Ovary (tissue), 9 donors: ENCODE data around the gene AMOTL2. TPM values are rescaled to one million over a fixed set of nuclear protein-coding genes. Genes with fewer than 3 reads are reported as not detected.

ENCODE experiments used
- DNase-seq, 5 donors: peaks; one replicate each; pipeline ENCODE4 v3.0.0-alpha.2; 2019 to 2020
- H3K27ac ChIP-seq, 2 donors: fragments of 200-600 bp; one replicate each; pipeline versions ENCODE4 v1.5.1 to v1.8.0; 2019 to 2022
- H3K27me3 ChIP-seq: fragments of 200-600 bp; one replicate; pipeline ENCODE4 v1.8.0; 2022
- H3K36me3 ChIP-seq: fragments of 200-600 bp; sonication (generic); one replicate; pipeline ENCODE4 v1.5.1; 2019
- H3K4me1 ChIP-seq: one replicate; pipeline ENCODE4 v1.8.1; 2013; ENCODE audit warnings: mild to moderate bottlenecking, moderate library complexity; ENCODE audit not compliant: insufficient read depth
- H3K4me3 ChIP-seq: fragments of 200-600 bp; sonication (generic); one replicate; pipeline ENCODE4 v1.5.1; 2017
- H3K9me3 ChIP-seq, 2 donors: fragments of 200-600 bp in 1 of 2; sonication (generic) in 1 of 2; one replicate each; pipeline versions ENCODE4 v1.5.1 to v1.8.1; 2013 to 2019; ENCODE audit warnings: mild to moderate bottlenecking in 1 of 2, moderate library complexity in 1 of 2
- EP300 ChIP-seq: sonication (generic); formaldehyde crosslinking; IDR thresholded peaks from one replicate; pipeline ENCODE4 v1.6.1; 2017; ENCODE audit warnings: antibody characterized with exemption
- POLR2A ChIP-seq: fragments of 450-650 bp; IDR thresholded peaks from one replicate; pipeline ENCODE4 v1.6.1; 2017; ENCODE audit warnings: antibody characterized with exemption, mild to moderate bottlenecking, moderate library complexity
- WGBS, 3 donors: extraction: QIAGEN DNeasy Blood & Tissue Kit in 1 of 3; methylation state at CpG; one replicate each; pipeline versions ENCODE4 v1.1.5 to v1.1.7; 2013 to 2017; 5-methylcytosine and 5-hydroxymethylcytosine counted together
- intact Hi-C, 4 donors: fragments of 100-400 bp; cut with DNase I; formaldehyde crosslinking; loops; one replicate each; pipeline versions ENCODE4 v1.11.0 to v1.15.1; 2022 to 2023
- polyA plus RNA-seq, 2 donors: library from polyadenylated mRNA; stranded (reverse); fragments of 200-250 nt in 1 of 2; fragments of 350-450 nt in 1 of 2; fragmentation: Illumina TruSeq in 1 of 2; extraction: RNeasy Lipid Tissue Mini Kit (QIAGEN cat#74804) in 1 of 2; gene quantifications; one replicate each; pipeline ENCODE4 v1.2.3, GENCODE V29; 2013 to 2014
- total RNA-seq, 7 donors: library from RNA; depleted of rRNA in 2 of 7; stranded (reverse); fragments of >200 nt in 2 of 7; fragmentation: NEBNext Ultra II Directional in 3 of 7; extraction: Animal tissue kit (Norgen Biotek cat#: 25700) in 3 of 7; gene quantifications; one replicate each; pipeline versions ENCODE4 v1.1.0 to v1.2.4, GENCODE V29; 2016 to 2023
- TF ChIP-seq, protein P1 (sequence below), 3 donors: fragments of 450-650 bp in 2 of 3; fragments of 200-600 bp in 1 of 3; IDR thresholded peaks; one replicate each; pipeline versions ENCODE4 v1.5.1 to v1.8.0; 2016 to 2022; ENCODE audit warnings: antibody characterized with exemption in 3 of 3, mild to moderate bottlenecking in 1 of 3
- donor health status: DM: no; HTN: no; CAD: no; lungs with moderate emphysema.
- donor health status: DM: no; HTN: no; CAD: no.
- donor health status: Bipolar disorder and iron deficiency.
- donor health status: DM: yes; HTN: yes; CAD: no.
- donor health status: DM: no; HTN: no; CAD: no.
- donor health status: DM: yes; HTN: yes; CAD: no.

AMOTL2 gene
- total and polyA plus RNA-seq, 9 donors = 20.5 to 60.4 (median 42.4) TPM

DNA sequence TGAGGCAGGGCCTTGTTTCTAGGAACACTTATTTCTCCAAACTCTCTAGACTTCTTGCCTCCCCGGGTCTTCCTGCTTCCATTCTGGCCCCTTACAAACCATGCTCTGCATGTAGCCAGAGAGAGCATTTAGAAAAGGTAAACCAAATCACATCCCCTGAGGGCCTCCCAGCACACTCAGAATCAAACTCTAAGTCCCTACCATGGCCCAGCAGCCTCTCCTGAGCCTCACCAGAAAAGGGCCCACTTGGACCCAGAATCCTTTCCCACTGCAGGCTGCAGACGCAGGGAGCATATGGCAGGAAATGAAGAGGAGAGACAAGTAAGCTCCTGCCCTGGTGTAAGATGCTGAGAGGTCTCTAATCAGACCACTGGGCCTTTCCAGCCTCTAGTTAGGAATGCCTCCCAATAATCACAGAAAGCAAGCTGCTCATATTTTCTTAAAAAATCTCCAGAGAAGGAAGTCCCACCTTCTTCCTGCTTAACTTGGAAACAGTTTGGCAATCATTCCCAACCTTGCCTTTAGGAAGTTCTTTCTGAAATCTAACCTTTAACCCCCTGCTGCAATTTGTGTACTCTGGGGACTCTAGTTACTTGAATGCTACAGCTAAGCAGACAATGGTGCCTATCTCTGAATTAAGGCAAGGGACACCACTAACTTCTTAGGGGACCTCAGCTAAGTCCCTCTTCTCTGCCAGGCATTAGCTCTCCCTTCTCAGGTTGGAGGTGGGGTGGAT lies 4.2 kb downstream of the AMOTL2 start:
- Histone ChIP-seq H3K4me3 (no peak overlapping the region), H3K4me1 (peaks cover 24% of the 10 kb centered on the region), H3K27me3 (no peaks in the 10 kb centered on the region), H3K9me3 (no peaks in the 10 kb centered on the region), H3K36me3 (no peaks in the 10 kb centered on the region), H3K27ac (no peak overlapping the region)
- DNase-seq = no peak
- WGBS, 3 donors = 64 to 85% (median 73%) methylated on average over 2 of the region's 2 CpGs
- TF ChIP-seq POLR2A = no peak
- no peak for TF ChIP-seq EP300
- TF ChIP-seq, protein P1, sequence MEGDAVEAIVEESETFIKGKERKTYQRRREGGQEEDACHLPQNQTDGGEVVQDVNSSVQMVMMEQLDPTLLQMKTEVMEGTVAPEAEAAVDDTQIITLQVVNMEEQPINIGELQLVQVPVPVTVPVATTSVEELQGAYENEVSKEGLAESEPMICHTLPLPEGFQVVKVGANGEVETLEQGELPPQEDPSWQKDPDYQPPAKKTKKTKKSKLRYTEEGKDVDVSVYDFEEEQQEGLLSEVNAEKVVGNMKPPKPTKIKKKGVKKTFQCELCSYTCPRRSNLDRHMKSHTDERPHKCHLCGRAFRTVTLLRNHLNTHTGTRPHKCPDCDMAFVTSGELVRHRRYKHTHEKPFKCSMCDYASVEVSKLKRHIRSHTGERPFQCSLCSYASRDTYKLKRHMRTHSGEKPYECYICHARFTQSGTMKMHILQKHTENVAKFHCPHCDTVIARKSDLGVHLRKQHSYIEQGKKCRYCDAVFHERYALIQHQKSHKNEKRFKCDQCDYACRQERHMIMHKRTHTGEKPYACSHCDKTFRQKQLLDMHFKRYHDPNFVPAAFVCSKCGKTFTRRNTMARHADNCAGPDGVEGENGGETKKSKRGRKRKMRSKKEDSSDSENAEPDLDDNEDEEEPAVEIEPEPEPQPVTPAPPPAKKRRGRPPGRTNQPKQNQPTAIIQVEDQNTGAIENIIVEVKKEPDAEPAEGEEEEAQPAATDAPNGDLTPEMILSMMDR (IDR thresholded peaks at IDR 0.05) = no peak
- intact Hi-C loops = loop anchor here in 3 of 4 donors (5.0 to 10.0 kb wide), 6 partner anchors 53 to 158 kb away; no protein-coding TSS in a partner anchor

DNA sequence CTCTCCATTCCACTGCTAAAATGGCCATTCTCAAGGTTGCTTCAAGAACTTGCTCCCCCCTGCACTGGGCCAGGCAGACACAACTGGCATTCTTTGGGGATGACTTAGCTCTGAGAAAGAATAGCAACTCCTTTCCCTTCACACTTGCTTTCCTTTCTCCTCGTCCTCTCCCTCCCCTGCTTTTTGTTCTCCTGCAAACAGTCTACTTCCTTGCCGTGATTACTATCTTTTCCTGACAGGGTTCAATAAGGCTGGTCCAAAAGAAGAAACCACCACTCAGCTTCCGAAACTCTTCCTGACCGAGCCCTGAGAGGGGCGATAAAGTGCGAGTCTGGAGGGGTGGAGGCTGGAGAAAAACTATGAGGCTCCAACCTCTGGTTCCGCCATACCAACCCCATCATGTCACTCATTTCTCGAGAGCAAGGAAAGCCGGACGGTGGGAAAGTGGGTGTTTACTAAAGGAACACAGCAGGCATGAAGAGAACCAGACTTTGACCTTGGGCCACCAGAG lies 5.0 kb downstream of the AMOTL2 start:
- Histone ChIP-seq H3K9me3 (no peaks in the 10 kb centered on the region), H3K36me3 (no peaks in the 10 kb centered on the region), H3K4me3 (no peak overlapping the region), H3K27me3 (no peaks in the 10 kb centered on the region), H3K4me1 (peaks cover 30% of the 10 kb centered on the region), H3K27ac (no peak overlapping the region)
- WGBS, 3 donors = 44 to 53% (median 51%) methylated on average over 10 of the region's 10 CpGs
- DNase-seq = no peak
- TF ChIP-seq, protein P1 (IDR thresholded peaks at IDR 0.05) = no peak
- TF ChIP-seq POLR2A (no peak), EP300 (no peak)
- intact Hi-C loops = loop anchor here in 1 of 4 donors (10.0 kb wide), 1 partner anchor 96 kb away; no protein-coding TSS in a partner anchor

DNA sequence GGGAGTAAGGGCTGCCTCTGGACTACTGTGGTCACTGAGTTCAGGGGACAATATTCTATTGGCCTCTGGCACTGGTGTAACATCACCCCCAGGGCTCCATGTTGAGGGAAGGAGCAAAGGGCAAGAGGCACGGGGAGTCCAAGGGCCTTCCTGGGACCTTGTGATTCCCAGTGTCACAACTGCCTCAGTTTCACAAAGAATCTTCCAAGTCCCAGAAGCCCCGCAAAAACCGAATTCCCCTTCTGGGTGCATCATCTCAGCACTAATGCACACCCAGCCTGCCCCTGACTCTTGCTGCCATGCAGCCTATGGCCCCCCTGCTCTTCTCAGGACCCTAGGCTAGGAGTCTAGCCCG lies 5.5 kb downstream of the AMOTL2 start:
- H3K27me3 ChIP-seq = no peaks in the 10 kb centered on the region
- intact Hi-C loops = loop anchor here in 1 of 4 donors (10.0 kb wide), 1 partner anchor 96 kb away; no protein-coding TSS in a partner anchor
- no peaks in the 10 kb centered on the region for H3K36me3 ChIP-seq
- TF ChIP-seq EP300 (no peak), POLR2A (no peak)
- TF ChIP-seq, protein P1 (IDR thresholded peaks at IDR 0.05) = no peak
- no peaks in the 10 kb centered on the region for H3K9me3 ChIP-seq
- no peak for DNase-seq
- no peak overlapping the region for H3K27ac ChIP-seq
- WGBS, 3 donors = 81 to 86% (median 85%) methylated on average over 4 of the region's 4 CpGs
- peaks cover 32% of the 10 kb centered on the region for H3K4me1 ChIP-seq
- no peak overlapping the region for H3K4me3 ChIP-seq

- intact Hi-C loops = loop anchor here in 2 of 4 donors (2.0 to 10.0 kb wide), 2 partner anchors 55 to 97 kb away; no protein-coding TSS in a partner anchor
- no peak overlapping the region for H3K4me3 ChIP-seq
- 87 to 90% (median 90%) methylated on average over 8 of the region's 8 CpGs for WGBS, 3 donors
- H3K27ac ChIP-seq = no peak overlapping the region
- TF ChIP-seq EP300 (no peak), POLR2A (no peak)
- TF ChIP-seq, protein P1 (IDR thresholded peaks at IDR 0.05) = no peak
- H3K36me3 ChIP-seq = no peaks in the 10 kb centered on the region
- H3K4me1 ChIP-seq = peaks cover 38% of the 10 kb centered on the region
- H3K9me3 ChIP-seq = no peaks in the 10 kb centered on the region
- no peak for DNase-seq
- no peaks in the 10 kb centered on the region for H3K27me3 ChIP-seq
Observed at GRCh38 chr3:134367869-134368750, 6.1 kb downstream of the AMOTL2 start.
